GM12875 (cell line): Measurements from ENCODE around the gene POP5.

Source experiments
- H3K4me3 ChIP-seq: one replicate; pipeline ENCODE4 v1.5.1; 2011; ENCODE audit warnings: low read depth, low read length, control low read depth
- CTCF ChIP-seq: IDR thresholded peaks from 2 replicates; pipeline ENCODE4 v1.5.1; 2011; ENCODE audit warnings: low read depth, mild to moderate bottlenecking, control low read depth, inconsistent platforms, low read length, moderate library complexity, borderline replicate concordance; ENCODE audit not compliant: insufficient read depth

Gene POP5

GRCh38 chr12:120540445-120540844 lies 40.8 kb downstream of the POP5 start:
- no peak overlapping the region for H3K4me3 ChIP-seq
- no peak for TF ChIP-seq CTCF

- no peak overlapping the region for H3K4me3 ChIP-seq
- TF ChIP-seq CTCF, result no peak
Observed at GRCh38 chr12:120539303-120539702, 41.9 kb downstream of the POP5 start.

- H3K4me3 ChIP-seq, result no peak overlapping the region
Observed at GRCh38 chr12:120538281-120539156, 42.7 kb downstream of the POP5 start.

GRCh38 chr12:120537856-120538220 lies 43.4 kb downstream of the POP5 start:
- H3K4me3 ChIP-seq, result no peak overlapping the region
- no peak for TF ChIP-seq CTCF

More at GRCh38 chr12:120538281-120539156, 42.7 kb downstream of the POP5 start:
- TF ChIP-seq CTCF, result no peak

- no peak for TF ChIP-seq CTCF
- no peak overlapping the region for H3K4me3 ChIP-seq
Observed at GRCh38 chr12:120536064-120536791, 45.0 kb downstream of the POP5 start.

- H3K4me3 ChIP-seq, result peak overlapping the region; percentile 93
Observed at GRCh38 chr12:120534703-120535655, 46.2 kb downstream of the POP5 start.

More at GRCh38 chr12:120534703-120535655, 46.2 kb downstream of the POP5 start:
- TF ChIP-seq CTCF, result no peak
